Ishikawa (cell line): ENCODE data around the gene NDST3.

Experiments
- CEBPB ChIP-seq: IDR thresholded peaks from 2 replicates; pipeline ENCODE4 v1.6.1; 2012
- CREB1 ChIP-seq: IDR thresholded peaks from 2 replicates; pipeline ENCODE4 v1.6.1; 2012; ENCODE audit warnings: low read depth
- EGR1 ChIP-seq: IDR thresholded peaks from 2 replicates; pipeline ENCODE4 v1.6.1; 2012
- EP300 ChIP-seq: IDR thresholded peaks from 2 replicates; pipeline ENCODE4 v1.6.1; 2012; ENCODE audit warnings: borderline replicate concordance
- FOXM1 ChIP-seq: IDR thresholded peaks from 2 replicates; pipeline ENCODE4 v1.6.1; 2012; ENCODE audit warnings: low read depth, borderline replicate concordance
- NFIC ChIP-seq: IDR thresholded peaks from 2 replicates; pipeline ENCODE4 v1.6.1; 2012
- RAD21 ChIP-seq: IDR thresholded peaks from 2 replicates; pipeline ENCODE4 v1.6.1; 2012; ENCODE audit warnings: low read depth
- TAF1 ChIP-seq: IDR thresholded peaks from 2 replicates; pipeline ENCODE4 v1.6.1; 2012; ENCODE audit warnings: low read depth, mild to moderate bottlenecking
- TCF12 ChIP-seq: IDR thresholded peaks from 2 replicates; pipeline ENCODE4 v1.6.1; 2012; ENCODE audit warnings: low read depth
- TEAD4 ChIP-seq: IDR thresholded peaks from 2 replicates; pipeline ENCODE4 v1.6.1; 2012
- YY1 ChIP-seq: IDR thresholded peaks from 2 replicates; pipeline ENCODE4 v1.6.1; 2012; ENCODE audit warnings: low read depth
- ZBTB7A ChIP-seq: IDR thresholded peaks from 2 replicates; pipeline ENCODE4 v1.6.1; 2012; ENCODE audit warnings: low read depth
- TF ChIP-seq, protein P1 (sequence below): IDR thresholded peaks from 2 replicates; pipeline ENCODE4 v1.6.1; 2012
- TF ChIP-seq, protein P2 (sequence below): IDR thresholded peaks from 2 replicates; pipeline ENCODE4 v1.6.1; 2012
- TF ChIP-seq, protein P3 (sequence below): IDR thresholded peaks from 2 replicates; pipeline ENCODE4 v1.6.1; 2012; ENCODE audit warnings: low read depth, mild to moderate bottlenecking

The NDST3 gene

DNA sequence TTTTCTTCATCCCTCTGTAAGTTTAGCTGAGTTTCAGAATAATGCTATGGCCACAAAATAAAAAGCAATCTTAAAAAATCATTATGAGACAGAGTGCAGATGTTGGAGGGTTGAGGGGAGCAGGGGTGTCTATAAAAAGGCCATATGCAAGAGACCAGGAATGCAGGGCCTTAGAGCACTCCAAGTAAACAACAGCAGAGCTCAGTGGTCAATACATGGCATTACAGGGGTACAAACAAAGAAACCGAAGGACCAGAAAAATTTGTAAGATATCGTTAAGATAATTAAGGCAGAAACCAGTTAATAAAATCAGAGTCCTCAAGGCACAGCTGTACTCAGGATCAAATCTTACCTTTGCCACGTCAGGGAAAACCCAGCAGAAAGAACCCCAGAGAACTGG is 28.4 kb upstream of the NDST3 start:
- TF ChIP-seq RAD21 (no peak), CEBPB (no peak), TEAD4 (no peak), ZBTB7A (no peak), EP300 (no peak), CREB1 (no peak)
- TF ChIP-seq, protein P1, sequence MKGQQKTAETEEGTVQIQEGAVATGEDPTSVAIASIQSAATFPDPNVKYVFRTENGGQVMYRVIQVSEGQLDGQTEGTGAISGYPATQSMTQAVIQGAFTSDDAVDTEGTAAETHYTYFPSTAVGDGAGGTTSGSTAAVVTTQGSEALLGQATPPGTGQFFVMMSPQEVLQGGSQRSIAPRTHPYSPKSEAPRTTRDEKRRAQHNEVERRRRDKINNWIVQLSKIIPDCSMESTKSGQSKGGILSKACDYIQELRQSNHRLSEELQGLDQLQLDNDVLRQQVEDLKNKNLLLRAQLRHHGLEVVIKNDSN, result no peak

- TF ChIP-seq TAF1 (no peak), FOXM1 (no peak), EGR1 (no peak), CEBPB (no peak), CREB1 (no peak), NFIC (no peak), TCF12 (no peak), EP300 (no peak), ZBTB7A (no peak), RAD21 (no peak), YY1 (no peak), TEAD4 (no peak)
- TF ChIP-seq, protein P1, result no peak
- TF ChIP-seq, protein P2, sequence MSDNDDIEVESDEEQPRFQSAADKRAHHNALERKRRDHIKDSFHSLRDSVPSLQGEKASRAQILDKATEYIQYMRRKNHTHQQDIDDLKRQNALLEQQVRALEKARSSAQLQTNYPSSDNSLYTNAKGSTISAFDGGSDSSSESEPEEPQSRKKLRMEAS, result no peak
- TF ChIP-seq, protein P3, sequence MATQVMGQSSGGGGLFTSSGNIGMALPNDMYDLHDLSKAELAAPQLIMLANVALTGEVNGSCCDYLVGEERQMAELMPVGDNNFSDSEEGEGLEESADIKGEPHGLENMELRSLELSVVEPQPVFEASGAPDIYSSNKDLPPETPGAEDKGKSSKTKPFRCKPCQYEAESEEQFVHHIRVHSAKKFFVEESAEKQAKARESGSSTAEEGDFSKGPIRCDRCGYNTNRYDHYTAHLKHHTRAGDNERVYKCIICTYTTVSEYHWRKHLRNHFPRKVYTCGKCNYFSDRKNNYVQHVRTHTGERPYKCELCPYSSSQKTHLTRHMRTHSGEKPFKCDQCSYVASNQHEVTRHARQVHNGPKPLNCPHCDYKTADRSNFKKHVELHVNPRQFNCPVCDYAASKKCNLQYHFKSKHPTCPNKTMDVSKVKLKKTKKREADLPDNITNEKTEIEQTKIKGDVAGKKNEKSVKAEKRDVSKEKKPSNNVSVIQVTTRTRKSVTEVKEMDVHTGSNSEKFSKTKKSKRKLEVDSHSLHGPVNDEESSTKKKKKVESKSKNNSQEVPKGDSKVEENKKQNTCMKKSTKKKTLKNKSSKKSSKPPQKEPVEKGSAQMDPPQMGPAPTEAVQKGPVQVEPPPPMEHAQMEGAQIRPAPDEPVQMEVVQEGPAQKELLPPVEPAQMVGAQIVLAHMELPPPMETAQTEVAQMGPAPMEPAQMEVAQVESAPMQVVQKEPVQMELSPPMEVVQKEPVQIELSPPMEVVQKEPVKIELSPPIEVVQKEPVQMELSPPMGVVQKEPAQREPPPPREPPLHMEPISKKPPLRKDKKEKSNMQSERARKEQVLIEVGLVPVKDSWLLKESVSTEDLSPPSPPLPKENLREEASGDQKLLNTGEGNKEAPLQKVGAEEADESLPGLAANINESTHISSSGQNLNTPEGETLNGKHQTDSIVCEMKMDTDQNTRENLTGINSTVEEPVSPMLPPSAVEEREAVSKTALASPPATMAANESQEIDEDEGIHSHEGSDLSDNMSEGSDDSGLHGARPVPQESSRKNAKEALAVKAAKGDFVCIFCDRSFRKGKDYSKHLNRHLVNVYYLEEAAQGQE, result no peak
These were observed 22.1 kb upstream of the NDST3 start for GRCh38 chr4:118012142-118012541.

DNA sequence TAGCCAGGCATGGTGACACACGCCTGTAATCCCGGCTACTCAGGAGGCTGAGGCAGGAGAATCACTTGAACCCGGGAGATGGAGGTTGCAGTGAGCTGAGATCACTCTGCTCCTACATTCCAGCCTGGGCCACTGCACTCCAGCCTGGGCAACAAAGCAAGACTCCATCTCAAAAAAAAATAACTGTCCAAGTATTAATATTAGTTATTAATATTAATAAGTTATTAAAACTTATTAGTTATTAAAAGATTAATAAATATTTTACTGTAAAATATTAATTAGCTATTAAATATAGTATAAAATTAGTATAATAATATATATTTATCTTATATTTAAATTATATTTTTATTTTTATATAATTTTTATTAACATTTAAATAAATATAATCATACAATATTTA is 19.5 kb upstream of the NDST3 start:
- TF ChIP-seq, protein P2, result no peak
- TF ChIP-seq TEAD4 (no peak), ZBTB7A (no peak), FOXM1 (no peak), CEBPB (no peak), EGR1 (no peak), YY1 (no peak), TCF12 (no peak), TAF1 (no peak), NFIC (no peak), RAD21 (no peak), CREB1 (no peak)
- TF ChIP-seq, protein P1, result no peak
- TF ChIP-seq, protein P3, result no peak

- TF ChIP-seq EGR1 (no peak), FOXM1 (no peak), TCF12 (no peak), CEBPB (no peak), YY1 (no peak), TAF1 (no peak), RAD21 (no peak), TEAD4 (no peak), NFIC (no peak), CREB1 (no peak), EP300 (no peak), ZBTB7A (no peak)
- TF ChIP-seq, protein P3, result no peak
- TF ChIP-seq, protein P2, result no peak
- TF ChIP-seq, protein P1, result no peak
These were observed 15.7 kb upstream of the NDST3 start for GRCh38 chr4:118018381-118019145.
